Lung (tissue), 12 donors: ENCODE data around the gene BLOC1S6. TPM values are rescaled to one million over a fixed set of nuclear protein-coding genes. Genes with fewer than 3 reads are reported as not detected.
"Not testable (repeated sequence)": the region's sequence is repeated elsewhere in the genome, so short reads cannot be mapped to it uniquely, and the experiment has no call there.

Experiments
- ATAC-seq: fragments of 200-7000 bp; cut with Tn5 transposase; one replicate; pipeline ENCODE4 v1.9.1; 2020; ENCODE audit warnings: moderate number of reproducible peaks; ENCODE audit not compliant: insufficient read depth, low FRiP score
- DNase-seq, 3 donors: peaks; one replicate each; pipeline ENCODE4 v3.0.0-alpha.2; 2013 to 2017
- H3K27ac ChIP-seq, 2 donors: one replicate each; pipeline ENCODE4 v1.5.1; 2013; ENCODE audit warnings: mild to moderate bottlenecking in 2 of 2, moderate library complexity in 2 of 2, control low read depth in 1 of 2, inconsistent platforms in 1 of 2, low read depth in 1 of 2, low read length in 1 of 2
- H3K27me3 ChIP-seq, 3 donors: one replicate each; pipeline ENCODE4 v1.5.1; 2013; ENCODE audit warnings: low read length in 2 of 3; ENCODE audit not compliant: control insufficient read depth in 3 of 3, insufficient read depth in 3 of 3
- H3K36me3 ChIP-seq, 4 donors: one replicate each; pipeline ENCODE4 v1.5.1; 2013; ENCODE audit warnings: low read length in 4 of 4, mild to moderate bottlenecking in 1 of 4, moderate library complexity in 1 of 4; ENCODE audit not compliant: control insufficient read depth in 4 of 4, insufficient read depth in 4 of 4
- H3K4me1 ChIP-seq, 5 donors: one replicate each; pipeline ENCODE4 v1.5.1; 2013; ENCODE audit warnings: low read length in 5 of 5, mild to moderate bottlenecking in 2 of 5, moderate library complexity in 1 of 5; ENCODE audit not compliant: control insufficient read depth in 5 of 5, insufficient read depth in 5 of 5
- H3K4me3 ChIP-seq: one replicate; pipeline ENCODE4 v1.5.1; 2013; ENCODE audit warnings: mild to moderate bottlenecking, control low read depth, moderate library complexity
- H3K9ac ChIP-seq, 2 donors: one replicate each; pipeline ENCODE4 v1.5.1; 2013; ENCODE audit warnings: low read length in 2 of 2, control low read depth in 1 of 2; ENCODE audit not compliant: insufficient read depth in 1 of 2
- H3K9me3 ChIP-seq, 4 donors: one replicate each; pipeline ENCODE4 v1.5.1; 2013; ENCODE audit warnings: low read length in 3 of 4, mild to moderate bottlenecking in 1 of 4, moderate library complexity in 1 of 4; ENCODE audit not compliant: control insufficient read depth in 4 of 4, insufficient read depth in 3 of 4
- WGBS, 2 donors: extraction: QIAGEN DNeasy Blood & Tissue Kit; methylation state at CpG; one replicate each; pipeline ENCODE4 v1.1.7; 2013; 5-methylcytosine and 5-hydroxymethylcytosine counted together
- polyA plus RNA-seq, 2 donors: library from polyadenylated mRNA; stranded (reverse); fragments of 200-250 nt; gene quantifications; one replicate each; pipeline ENCODE4 v1.2.1, GENCODE V29; 2013
- total RNA-seq, 2 donors: library from RNA; depleted of rRNA in 1 of 2; stranded (reverse); fragments of >200 nt in 1 of 2; gene quantifications; one replicate each; pipeline ENCODE4 v1.2.1, GENCODE V29; 2014 to 2021
- TF ChIP-seq, protein P1 (sequence below): IDR thresholded peaks from 2 replicates; pipeline ENCODE4 v1.5.1; 2012; ENCODE audit warnings: mild to moderate bottlenecking; ENCODE audit errors: control extremely low read depth, extremely low read depth
- donor health status: control.
- donor health status: control.
- donor health status: Bipolar disorder and iron deficiency.
- donor health status: healthy.
- donor health status: DM: yes; HTN: yes; CAD: no.

Gene BLOC1S6
- total and polyA plus RNA-seq, 4 donors = 15.2 to 56.5 (median 30.3) TPM

DNA sequence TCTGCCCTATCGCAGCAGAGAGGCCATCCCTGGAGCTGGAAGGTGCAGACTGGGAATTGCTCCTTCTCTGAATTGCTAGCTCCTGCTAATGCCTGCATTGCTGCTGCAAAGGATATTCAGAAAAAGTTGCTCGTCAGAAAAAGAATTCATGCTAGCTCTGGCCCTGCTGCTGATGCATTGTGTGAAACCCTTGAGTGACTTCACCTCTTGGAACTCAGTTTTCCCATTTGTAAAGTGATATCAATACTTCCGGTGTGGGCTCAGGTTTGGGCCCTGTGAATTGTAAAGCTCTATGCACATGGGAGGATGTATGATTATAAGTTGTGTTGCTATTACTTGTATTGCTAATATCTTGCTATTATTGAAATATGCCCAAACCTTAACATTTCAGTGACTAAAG, 59.0 kb downstream of the BLOC1S6 start:
- peaks cover 0 to 5% (median 0%) of the 10 kb centered on the region in 4 donors for H3K36me3 ChIP-seq
- H3K27me3 ChIP-seq = no peaks in the 10 kb centered on the region
- DNase-seq (no peak), ATAC-seq (no peak)
- H3K9ac ChIP-seq = no peak overlapping the region
- WGBS, 2 donors = 62 to 90% methylated on average over 3 of the region's 3 CpGs
- H3K9me3 ChIP-seq = peaks cover 0 to 2% (median 0%) of the 10 kb centered on the region in 4 donors
- peaks cover 0 to 19% (median 4%) of the 10 kb centered on the region in 5 donors for H3K4me1 ChIP-seq
- no peak overlapping the region for H3K4me3 ChIP-seq
- TF ChIP-seq, protein P1, sequence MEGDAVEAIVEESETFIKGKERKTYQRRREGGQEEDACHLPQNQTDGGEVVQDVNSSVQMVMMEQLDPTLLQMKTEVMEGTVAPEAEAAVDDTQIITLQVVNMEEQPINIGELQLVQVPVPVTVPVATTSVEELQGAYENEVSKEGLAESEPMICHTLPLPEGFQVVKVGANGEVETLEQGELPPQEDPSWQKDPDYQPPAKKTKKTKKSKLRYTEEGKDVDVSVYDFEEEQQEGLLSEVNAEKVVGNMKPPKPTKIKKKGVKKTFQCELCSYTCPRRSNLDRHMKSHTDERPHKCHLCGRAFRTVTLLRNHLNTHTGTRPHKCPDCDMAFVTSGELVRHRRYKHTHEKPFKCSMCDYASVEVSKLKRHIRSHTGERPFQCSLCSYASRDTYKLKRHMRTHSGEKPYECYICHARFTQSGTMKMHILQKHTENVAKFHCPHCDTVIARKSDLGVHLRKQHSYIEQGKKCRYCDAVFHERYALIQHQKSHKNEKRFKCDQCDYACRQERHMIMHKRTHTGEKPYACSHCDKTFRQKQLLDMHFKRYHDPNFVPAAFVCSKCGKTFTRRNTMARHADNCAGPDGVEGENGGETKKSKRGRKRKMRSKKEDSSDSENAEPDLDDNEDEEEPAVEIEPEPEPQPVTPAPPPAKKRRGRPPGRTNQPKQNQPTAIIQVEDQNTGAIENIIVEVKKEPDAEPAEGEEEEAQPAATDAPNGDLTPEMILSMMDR = no peak
- peak overlapping the region in 1 of 2 donors; percentile 85 for H3K27ac ChIP-seq

DNA sequence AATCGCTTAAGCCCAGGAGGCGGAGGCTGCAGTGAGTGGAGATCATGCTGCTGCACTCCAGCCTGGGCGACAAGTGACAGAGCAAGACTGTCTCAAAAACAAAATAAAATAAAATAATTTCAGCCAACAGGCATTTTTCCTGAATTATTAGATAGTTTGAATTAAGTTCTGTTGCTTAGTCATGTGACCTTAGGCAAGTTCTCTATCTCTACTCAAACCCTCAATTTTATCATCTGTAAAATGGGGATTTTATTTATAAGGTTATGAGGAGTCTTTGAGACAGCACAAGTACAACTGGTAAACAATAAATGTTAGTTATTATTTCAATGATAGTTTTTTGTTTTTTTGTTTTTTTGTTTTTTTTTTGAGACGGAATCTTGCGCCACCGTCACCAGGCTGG, 60.6 kb downstream of the BLOC1S6 start:
- peaks cover 0 to 7% (median 0%) of the 10 kb centered on the region in 4 donors for H3K36me3 ChIP-seq
- no peak overlapping the region for H3K9ac ChIP-seq
- DNase-seq (no peak), ATAC-seq (no peak)
- no peaks in the 10 kb centered on the region for H3K27me3 ChIP-seq
- H3K4me3 ChIP-seq = no peak overlapping the region
- peaks cover 0 to 16% (median 4%) of the 10 kb centered on the region in 5 donors for H3K4me1 ChIP-seq
- TF ChIP-seq, protein P1 = no peak
- 94 to 98% methylated on average over 6 of the region's 6 CpGs for WGBS, 2 donors
- no peak overlapping the region for H3K27ac ChIP-seq
- peaks cover 0 to 2% (median 0%) of the 10 kb centered on the region in 4 donors for H3K9me3 ChIP-seq

DNA sequence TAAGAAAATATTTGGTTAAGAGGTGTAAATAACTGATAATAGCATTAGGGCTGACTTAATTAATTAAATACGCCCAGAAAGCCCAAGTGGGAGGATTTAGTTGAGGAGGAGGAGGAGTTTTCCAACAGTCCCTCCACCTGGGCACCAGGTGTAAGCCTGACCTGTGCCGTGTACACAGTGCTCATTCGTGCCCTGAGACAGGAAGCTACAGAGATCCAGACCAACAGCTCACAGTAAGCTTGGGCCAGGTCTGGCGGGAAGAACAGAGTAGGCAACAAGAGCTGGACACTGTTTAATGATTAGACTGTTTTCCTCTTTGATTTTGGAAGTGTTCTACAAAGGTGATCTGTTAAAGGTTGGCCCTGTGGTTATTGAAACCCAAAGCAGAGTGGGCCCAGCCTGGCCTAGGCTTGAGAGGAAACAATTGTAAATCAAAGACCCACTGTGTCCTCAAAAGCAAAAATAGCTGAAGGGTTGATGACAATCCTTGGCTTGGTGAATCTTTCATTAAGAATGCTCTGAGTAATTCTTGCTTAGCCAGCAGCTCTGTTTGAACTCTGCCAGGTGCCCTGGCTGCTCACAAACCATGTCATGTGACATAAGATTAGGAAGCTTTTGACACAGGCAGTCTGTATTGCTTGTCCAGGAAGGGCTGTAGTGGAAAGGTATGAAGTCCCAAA, 61.5 kb downstream of the BLOC1S6 start:
- peak overlapping the region in 1 of 2 donors; percentile 77 for H3K27ac ChIP-seq
- TF ChIP-seq, protein P1 = no peak
- 70 to 83% methylated on average over 4 of the region's 4 CpGs for WGBS, 2 donors
- peaks cover 0 to 7% (median 0%) of the 10 kb centered on the region in 4 donors for H3K36me3 ChIP-seq
- peaks cover 0 to 2% (median 0%) of the 10 kb centered on the region in 4 donors for H3K9me3 ChIP-seq
- H3K9ac ChIP-seq = no peak overlapping the region
- ATAC-seq (no peak), DNase-seq (no peak)
- H3K4me3 ChIP-seq = no peak overlapping the region
- H3K27me3 ChIP-seq = no peaks in the 10 kb centered on the region
- H3K4me1 ChIP-seq = peaks cover 0 to 21% (median 4%) of the 10 kb centered on the region in 5 donors

DNA sequence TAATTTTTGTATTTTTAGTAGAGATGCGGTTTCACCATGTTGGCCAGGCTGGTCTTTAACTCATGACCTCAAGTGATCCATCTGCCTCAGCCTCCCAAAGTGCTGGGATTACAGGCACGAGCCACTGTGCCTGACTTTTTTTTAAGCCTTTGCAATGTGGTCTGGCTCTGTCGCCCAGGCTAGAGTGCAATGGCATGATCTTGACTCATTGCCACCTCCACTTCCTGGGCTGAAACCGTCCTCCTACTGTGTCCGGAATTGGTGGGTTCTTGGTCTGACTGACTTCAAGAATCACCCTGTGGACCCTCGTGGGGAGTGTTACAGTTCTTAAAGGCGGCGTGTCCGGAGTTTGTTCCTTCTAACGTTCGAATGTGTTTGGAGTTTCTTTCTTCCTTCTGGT, 62.8 kb downstream of the BLOC1S6 start:
- not testable (repeated sequence) for H3K27ac ChIP-seq, H3K36me3 ChIP-seq, H3K27me3 ChIP-seq, ATAC-seq, H3K4me3 ChIP-seq, H3K9ac ChIP-seq, DNase-seq, H3K9me3 ChIP-seq
- H3K4me1 ChIP-seq = peaks cover 0 to 18% (median 4%) of the 10 kb centered on the region in 5 donors
- WGBS, 2 donors = 46 to 60% methylated on average over 11 of the region's 11 CpGs
